K562 treated with DMSO at 1 percent for 12 hours (cell line): Measurements from ENCODE around the gene DPEP2NB. TPM values are rescaled to one million over a fixed set of nuclear protein-coding genes. Genes with fewer than 3 reads are reported as not detected.

Experiments used
- total RNA-seq: library from RNA; unstranded; fragments of 300-600 nt; gene quantifications from 2 replicates; pipeline ENCODE4 v1.2.3, GENCODE V29; 2022; ENCODE audit not compliant: insufficient read depth

The DPEP2NB gene, protein sequence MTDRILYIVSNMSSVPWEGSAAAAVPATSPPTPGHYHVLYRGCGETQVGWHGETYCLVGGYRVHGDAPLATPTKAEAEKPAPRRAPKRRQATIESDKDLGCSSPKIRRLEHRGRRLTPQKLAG
- not detected in 2 replicates for total RNA-seq

GRCh38 chr16:68015681-68016080 lies at the start of gene DPEP2NB:
TSS of gene DPEP2NB (minus strand) at chr16:68015911. CDS start at chr16:68015770, 141 bp downstream.

GRCh38 chr16:68022728-68023537 lies 7.2 kb upstream of the DPEP2NB start, which contains the start of the genes DDX28 and DUS2:
TSS of gene DDX28 (minus strand) at chr16:68023232. CDS start at chr16:68023202, 30 bp downstream.
TSS of gene DUS2 (plus strand) at chr16:68023284. CDS start at chr16:68038024, 14,740 bp downstream.

DNA sequence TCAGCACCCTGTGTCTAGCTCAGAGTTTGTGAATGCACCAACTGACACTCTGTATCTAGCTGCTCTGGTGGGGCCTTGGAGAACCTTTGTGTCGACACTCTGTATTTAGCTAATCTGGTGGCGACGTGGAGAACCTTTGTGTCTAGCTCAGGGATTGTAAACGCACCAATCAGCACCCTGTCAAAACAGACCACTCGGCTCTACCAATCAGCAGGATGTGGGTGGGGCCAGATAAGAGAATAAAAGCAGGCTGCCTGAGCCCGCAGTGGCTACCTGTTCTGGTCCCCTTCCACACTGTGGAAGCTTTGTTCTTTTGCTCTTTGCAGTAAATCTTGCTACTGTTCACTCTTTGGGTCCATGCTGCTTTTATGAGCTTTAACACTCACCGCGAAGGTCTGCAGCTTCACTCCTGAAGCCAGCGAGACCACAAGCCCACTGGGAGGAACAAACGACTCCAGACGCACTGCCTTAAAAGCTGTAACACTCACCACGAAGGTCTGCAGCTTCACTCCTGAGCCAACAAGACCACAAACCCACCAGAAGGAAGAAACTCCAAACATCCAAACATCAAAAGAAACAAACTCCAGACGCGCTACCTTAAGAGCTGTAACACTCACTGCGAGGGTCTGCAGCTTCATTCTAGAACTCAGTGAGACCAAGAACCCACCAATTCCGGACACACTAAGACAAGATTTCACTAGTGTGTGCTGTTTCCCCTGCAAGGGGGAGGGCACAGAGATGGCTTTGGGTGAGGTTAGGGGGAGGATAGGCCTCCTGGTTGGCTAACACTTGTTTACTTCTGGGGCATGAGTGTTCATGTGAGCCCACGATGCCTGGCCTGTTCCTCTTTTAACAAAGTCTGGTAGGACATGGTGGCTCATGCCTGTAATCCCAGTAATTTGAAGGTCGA lies 16.7 kb downstream of the DPEP2NB start, which contains the start of gene DPEP2:
TSS of gene DPEP2 (minus strand) at position 706 of the 910 bp plus-strand sequence. CDS start 6,272 bp downstream, outside the sequence.

GRCh38 chr16:67979955-67980678 lies 35.6 kb downstream of the DPEP2NB start, which contains the start of gene DPEP3:
TSS of gene DPEP3 (minus strand) at chr16:67980499. CDS start at chr16:67980380, 119 bp downstream.

GRCh38 chr16:67968400-67969253 lies 47.1 kb downstream of the DPEP2NB start, which contains the start of gene SLC12A4:
TSS of gene SLC12A4 (minus strand) at chr16:67968637. CDS start at chr16:67968553, 84 bp downstream.

Other genes with a start within 250 kb of the DPEP2NB start
- 5.9 and 18.0 TPM in 2 replicates for gene RANBP10, start 209.4 kb downstream of the DPEP2NB start, total RNA-seq
- gene TSNAXIP1, start 209.0 kb downstream of the DPEP2NB start, total RNA-seq = not detected in 2 replicates
- 42.8 and 44.4 TPM in 2 replicates for gene THAP11, start 173.6 kb downstream of the DPEP2NB start, total RNA-seq
- gene NUTF2, start 169.0 kb downstream of the DPEP2NB start, total RNA-seq = 73.0 and 85.5 TPM in 2 replicates
- 49.8 and 70.8 TPM in 2 replicates for gene CENPT, start 168.2 kb downstream of the DPEP2NB start, total RNA-seq
- 44.1 and 77.8 TPM in 2 replicates for gene EDC4, start 142.9 kb downstream of the DPEP2NB start, total RNA-seq
- gene NRN1L, start 131.0 kb downstream of the DPEP2NB start, total RNA-seq = 3.5 and 4.0 TPM in 2 replicates
- gene PSKH1, start 122.7 kb downstream of the DPEP2NB start, total RNA-seq = 26.9 and 37.2 TPM in 2 replicates
- 1.0 and 1.2 TPM in 2 replicates for gene CTRL, start 84.0 kb downstream of the DPEP2NB start, total RNA-seq
- gene PSMB10, start 79.1 kb downstream of the DPEP2NB start, total RNA-seq = 68.4 and 108 TPM in 2 replicates
- gene LCAT, start 71.8 kb downstream of the DPEP2NB start, total RNA-seq = 5.9 and 13.3 TPM in 2 replicates
- 12.0 and 20.0 TPM in 2 replicates for gene SLC12A4, start 47.3 kb downstream of the DPEP2NB start, total RNA-seq
- gene DPEP3, start 35.4 kb downstream of the DPEP2NB start, total RNA-seq = not detected in 2 replicates
- gene DPEP2, start 16.4 kb downstream of the DPEP2NB start, total RNA-seq = 1.7 and 4.6 TPM in 2 replicates
- 12.3 and 13.7 TPM in 2 replicates for gene DDX28, start 7.3 kb upstream of the DPEP2NB start, total RNA-seq
- gene DUS2, start 7.4 kb upstream of the DPEP2NB start, total RNA-seq = 8.5 and 13.1 TPM in 2 replicates
- gene NFATC3, start 69.5 kb upstream of the DPEP2NB start, total RNA-seq = 12.5 and 41.1 TPM in 2 replicates
- not detected in 2 replicates for gene ESRP2, start 220.2 kb upstream of the DPEP2NB start, total RNA-seq
- gene PLA2G15, start 229.5 kb upstream of the DPEP2NB start, total RNA-seq = 32.1 and 40.4 TPM in 2 replicates
- 5.4 and 23.3 TPM in 2 replicates for gene SLC7A6, start 248.6 kb upstream of the DPEP2NB start, total RNA-seq